Measurements from ENCODE around the gene AGPAT2.
A peak's percentile ranks its signal among the peaks of the same experiment; 100 is the strongest.

AGPAT2 gene

DNA sequence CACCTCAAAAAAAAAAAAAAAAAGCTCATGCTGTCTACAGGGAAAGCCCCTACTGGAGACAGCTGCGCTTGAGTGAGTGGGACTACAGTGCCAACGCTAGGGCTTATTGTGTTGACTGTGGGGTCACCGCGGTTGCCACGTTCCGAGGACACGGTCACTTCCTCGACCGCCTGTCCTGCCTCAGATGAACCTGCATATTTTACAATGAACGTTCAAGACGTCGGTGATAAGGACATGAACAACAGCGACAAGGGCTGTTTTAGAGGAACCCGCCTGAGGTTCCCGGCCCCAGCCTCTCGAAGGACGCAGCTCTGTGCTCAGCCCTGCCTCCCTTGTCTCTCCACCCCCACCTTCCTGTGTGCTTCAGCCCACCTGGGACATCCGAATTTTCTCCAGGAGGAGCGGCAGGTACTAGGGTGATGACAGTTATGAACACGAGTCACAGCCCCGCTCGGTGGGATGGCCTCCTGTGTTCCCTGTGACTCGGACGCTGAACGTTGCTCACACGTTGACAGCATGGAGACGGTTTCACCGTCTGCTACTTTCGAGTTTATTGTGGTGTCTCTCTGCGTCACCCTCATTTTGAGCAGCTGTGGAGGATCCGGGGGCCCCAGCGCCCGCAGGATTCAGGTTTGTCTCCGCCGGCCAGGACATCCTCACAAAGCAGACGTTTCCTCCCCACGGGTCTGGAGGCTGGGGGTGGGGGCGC is 13.9 kb upstream of the AGPAT2 start:
- no peak for DNase-seq (ENCODE audit: low read depth)

DNA sequence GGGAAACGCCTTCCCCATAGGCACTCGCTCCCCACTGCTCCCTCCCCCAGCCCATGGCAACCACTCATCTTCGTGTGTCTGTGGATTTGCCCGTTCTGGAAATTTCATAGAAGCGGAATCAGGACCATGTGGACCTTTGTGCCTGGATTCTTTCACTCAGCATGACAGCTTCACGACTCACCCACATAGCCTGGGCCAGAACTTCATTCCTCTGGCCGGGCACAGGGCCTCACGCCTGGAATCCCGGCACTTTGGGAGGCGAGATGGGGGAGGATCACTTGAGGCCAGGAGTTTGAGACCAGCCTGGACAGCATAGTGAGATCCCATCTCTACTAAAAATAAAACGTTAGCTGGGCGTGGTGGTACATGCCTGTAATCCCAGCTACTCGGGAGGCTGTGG is 13.0 kb upstream of the AGPAT2 start:
- peak; percentile 11 for DNase-seq (ENCODE audit: low read depth)

DNA sequence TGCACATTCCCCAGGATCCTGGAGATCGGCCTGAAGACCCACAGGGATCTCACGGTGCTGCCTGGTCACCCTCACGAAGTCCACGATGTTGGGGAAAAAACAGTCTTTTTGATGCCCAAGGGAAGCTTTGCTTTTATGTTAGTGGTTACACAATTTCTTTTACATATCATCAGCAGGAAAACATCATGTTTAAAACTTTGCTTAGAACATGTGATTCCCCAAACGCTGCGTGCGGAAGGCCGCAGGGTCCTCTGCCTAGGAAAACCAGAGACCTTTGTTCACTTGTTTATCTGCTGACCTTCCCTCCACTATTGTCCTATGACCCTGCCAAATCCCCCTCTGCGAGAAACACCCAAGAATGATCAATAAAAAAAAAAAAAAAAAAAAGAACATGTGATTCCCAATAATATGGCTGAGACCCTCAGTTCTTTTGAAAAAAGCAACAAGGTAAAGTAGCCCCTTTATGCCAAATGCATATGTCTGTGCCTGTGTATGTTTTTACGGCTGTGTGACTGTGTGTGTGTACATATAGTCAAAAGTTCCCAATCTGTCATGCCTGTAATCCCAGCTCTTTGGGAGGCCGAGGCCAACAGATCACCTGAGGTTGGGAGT is 11.5 kb upstream of the AGPAT2 start:
- no peak for DNase-seq (ENCODE audit: low read depth)

DNA sequence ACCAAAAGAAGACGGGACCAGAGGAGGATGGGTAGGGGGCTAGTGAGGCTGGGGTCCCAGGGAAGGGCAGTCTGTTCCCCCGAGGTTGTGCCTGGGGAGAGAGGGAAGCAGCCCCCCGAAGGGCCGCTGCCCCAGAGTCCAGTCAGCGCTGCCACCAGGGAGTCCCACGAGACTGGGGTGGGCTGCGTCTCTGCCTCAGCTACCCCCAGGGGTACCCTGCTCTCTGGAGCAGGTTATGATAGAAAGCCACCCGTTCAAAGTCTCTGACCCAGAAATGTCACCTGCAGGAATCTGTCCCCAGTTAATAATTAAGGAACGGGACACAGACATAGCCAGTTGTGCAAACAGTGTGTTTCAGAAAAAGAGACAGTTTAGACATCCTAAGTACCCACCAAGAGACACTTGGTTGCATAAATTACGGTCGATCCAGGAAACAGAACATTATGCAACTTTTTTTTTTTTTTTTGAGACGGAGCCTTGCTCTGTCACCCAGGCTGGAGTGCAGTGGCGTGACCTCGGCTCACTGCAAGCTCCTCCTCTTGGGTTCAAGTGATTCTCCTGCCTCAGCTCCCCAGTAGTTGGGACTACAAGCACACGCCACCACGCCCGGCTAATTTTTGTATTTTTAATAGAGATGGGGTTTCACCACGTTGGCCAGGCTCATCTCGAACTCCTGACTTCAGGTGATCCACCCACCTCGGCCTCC is 10.7 kb upstream of the AGPAT2 start:
- no peak for DNase-seq (ENCODE audit: low read depth)

DNA sequence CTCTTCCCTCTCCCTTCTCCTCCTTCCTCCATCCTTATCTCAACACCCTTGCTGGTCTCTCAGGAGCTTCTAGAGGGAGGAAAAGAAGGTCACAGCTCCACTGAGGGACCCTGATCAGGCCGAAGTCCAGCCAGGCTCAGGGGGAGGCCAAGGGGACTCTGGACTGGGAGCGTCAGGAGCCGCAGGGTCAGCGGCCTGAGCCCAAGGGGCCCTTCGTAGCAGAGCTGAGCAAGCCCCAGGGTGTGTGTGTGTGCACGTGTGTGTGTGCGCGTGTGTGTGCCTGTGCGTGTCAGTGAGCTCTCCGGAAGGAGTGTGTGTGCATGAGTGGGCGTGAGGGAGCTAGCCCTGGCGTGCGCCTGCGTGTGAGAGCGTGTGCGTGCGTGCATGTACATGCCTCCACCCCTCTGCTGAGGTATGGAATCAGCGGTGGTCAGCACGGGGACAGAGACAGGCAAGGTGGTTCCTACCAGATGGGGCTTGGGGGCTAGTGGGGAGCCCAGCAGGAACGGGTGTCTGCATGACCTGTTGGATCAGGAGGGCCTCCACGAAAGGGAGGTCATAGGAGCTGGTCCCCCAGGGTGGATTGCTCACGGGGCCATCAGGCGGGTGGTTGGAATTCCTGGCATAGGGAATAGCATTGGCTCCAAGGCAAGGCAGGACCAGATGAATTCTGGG is 10.0 kb upstream of the AGPAT2 start:
- no peak for DNase-seq (ENCODE audit: low read depth)

DNA sequence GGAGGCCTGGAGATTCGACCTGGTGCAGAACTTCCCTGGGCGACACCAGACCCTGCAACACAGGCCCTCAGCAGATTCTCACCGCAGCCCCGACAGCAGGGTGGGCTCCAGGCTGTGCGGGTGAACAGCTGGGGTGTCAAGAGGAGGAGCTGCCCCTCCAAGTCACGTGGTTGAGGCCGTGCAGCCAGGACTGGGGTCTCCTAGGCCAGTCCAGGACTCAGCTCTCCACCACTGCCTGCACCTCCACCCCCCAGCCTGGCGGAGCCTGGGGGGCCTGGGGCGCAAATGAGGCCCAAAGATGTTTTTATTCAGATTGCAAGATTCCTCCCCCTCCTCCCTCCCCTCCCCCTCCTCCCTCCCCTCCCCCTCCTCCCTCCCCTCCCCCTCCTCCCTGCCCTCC is 9.2 kb upstream of the AGPAT2 start:
- no peak for DNase-seq (ENCODE audit: low read depth)

DNA sequence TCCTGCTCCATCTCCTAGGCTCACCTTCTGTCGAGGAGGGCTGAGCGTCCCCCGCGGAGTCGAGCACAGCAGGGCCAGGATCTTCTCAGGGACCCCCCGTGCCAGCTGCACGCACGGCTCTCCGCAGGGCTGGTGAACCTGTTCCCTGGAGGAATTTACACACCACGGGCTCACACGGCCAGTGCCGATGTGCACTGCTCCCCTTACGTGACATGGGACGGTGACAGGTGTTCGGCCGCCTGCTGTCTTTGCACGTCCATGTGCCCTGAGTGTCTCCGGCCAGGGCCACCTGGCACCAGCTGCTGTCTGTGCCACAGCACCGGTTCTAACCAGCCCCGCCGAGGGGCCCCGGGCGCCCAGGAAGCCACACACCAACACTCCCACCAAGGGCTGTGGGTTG is 8.7 kb upstream of the AGPAT2 start:
- DNase-seq (ENCODE audit: low read depth) = no peak

DNA sequence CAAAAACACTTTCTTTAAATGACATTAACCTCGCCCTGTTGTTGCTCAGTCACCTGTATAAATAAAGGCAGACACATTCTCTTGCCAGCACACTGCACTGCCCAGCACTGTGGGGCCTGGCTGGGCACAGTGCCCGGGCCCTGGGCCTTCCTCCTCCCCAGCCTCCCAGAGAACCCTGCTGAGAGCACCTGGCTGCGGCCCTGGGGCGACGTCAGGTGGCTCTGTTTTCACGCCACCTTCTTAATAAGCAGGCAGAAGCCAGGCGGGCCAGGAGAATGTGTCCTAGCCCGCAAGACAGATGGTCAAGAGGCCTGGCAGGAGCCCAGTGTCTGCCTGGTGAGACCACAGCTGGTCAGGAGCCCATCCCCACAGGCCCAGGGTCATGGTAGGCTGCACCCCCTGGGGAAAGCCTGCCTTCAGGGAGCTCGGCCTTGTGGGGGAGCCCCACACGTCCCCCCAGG is 8.2 kb upstream of the AGPAT2 start:
- no peak for DNase-seq (ENCODE audit: low read depth)

DNA sequence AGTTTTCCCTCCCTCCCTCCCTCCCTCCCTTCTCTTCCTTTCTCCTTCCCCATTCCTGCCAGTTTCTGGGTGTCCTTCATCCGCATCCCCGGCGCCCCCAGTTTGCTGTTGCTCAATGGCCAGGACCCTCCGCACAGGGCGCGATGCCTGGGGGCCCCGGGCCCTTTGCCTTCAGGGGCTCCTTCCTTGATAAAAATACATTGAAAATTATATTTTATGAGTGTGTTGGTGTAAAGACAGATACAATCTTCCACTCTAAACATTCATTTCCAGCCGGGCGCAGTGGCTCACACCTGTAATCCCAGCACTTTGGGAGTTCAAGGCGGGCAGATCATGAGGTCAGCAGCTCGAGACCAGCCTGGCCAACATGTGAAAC is 7.6 kb upstream of the AGPAT2 start:
- no peak for DNase-seq (ENCODE audit: low read depth)

DNA sequence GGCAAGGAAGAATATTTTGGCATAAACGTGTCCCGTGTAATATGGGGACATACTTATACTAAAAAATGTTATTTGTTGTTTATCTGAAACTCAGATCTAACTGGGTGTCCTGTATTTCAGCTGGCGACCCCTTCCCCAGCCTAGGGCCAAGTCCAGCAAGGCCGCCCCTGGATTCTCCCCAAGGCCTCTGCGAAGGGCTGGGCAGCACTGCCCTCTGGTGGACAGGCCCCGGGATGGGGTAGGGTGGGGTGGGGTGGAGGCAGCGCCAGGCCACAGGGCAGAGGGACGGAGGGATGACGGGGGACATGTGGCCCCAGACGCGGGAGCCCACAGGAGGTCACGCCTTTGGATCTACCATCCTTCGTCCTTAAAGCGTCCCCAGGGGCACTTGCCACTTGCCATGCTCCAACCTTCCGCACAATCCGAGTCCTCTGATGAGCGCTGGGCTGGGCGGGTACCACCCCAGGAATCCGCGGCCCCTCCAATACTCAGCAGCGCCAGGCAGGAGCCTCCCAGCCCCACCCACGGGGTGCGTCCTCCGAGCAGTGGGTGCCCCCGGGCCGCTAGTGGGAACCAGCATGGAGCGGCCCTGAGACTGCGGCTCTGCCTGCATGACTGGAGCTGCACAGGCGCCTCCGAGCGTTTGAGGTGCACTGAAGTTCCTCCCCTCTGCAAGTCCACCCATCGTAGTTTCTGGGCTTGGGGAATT is 7.1 kb upstream of the AGPAT2 start:
- DNase-seq (ENCODE audit: low read depth) = no peak

DNA sequence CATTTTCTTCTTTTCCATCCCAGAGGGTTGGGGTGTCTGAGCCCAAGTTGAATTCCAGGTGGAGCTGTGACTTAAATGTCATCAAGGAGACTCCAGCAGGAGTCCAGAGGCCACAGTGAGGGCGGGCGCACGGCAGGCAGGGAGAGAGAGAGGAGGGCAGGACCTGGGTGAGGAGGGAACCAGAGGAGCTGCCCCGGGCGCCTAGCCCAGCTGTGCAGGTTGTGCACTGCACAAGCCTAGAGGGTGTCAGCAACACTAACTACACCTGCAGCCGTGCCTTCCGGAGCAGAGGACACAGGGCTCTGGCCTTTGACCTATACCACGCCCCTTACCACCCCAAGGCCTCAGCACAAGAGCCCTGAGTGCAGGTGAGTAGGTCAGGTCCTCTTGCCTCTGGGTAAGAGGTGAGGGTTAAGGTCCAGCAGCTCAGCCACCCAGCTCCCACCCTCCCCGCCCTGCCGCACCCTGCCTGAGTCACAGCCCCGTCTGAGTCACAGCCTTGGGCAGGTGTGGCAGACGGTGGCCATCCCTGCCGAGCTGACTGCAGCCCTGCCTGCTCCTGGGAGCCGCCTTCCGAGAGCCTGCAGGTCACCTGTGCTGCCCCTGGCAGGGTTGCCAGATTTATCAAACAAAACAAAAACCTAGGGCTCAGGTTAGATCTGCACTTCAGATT is 6.4 kb upstream of the AGPAT2 start:
- DNase-seq (ENCODE audit: low read depth) = no peak

DNA sequence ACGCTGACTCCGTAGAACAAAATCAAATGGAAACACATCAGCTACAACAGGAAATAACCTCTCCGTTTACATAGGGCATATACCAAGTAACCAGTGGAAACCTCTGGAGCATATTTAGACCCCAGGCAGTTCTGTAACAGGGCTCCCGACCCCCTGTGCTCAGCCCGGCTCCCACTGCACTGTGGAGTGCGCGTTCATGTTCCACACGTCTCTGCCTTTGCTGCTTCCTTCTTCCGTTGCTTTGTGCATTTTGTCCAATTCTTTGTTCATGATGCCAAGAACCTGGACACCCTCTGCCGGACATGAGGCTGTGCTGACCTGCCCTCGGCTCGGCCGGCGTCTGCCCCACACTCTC is 5.9 kb upstream of the AGPAT2 start:
- no peak for DNase-seq (ENCODE audit: low read depth)

DNA sequence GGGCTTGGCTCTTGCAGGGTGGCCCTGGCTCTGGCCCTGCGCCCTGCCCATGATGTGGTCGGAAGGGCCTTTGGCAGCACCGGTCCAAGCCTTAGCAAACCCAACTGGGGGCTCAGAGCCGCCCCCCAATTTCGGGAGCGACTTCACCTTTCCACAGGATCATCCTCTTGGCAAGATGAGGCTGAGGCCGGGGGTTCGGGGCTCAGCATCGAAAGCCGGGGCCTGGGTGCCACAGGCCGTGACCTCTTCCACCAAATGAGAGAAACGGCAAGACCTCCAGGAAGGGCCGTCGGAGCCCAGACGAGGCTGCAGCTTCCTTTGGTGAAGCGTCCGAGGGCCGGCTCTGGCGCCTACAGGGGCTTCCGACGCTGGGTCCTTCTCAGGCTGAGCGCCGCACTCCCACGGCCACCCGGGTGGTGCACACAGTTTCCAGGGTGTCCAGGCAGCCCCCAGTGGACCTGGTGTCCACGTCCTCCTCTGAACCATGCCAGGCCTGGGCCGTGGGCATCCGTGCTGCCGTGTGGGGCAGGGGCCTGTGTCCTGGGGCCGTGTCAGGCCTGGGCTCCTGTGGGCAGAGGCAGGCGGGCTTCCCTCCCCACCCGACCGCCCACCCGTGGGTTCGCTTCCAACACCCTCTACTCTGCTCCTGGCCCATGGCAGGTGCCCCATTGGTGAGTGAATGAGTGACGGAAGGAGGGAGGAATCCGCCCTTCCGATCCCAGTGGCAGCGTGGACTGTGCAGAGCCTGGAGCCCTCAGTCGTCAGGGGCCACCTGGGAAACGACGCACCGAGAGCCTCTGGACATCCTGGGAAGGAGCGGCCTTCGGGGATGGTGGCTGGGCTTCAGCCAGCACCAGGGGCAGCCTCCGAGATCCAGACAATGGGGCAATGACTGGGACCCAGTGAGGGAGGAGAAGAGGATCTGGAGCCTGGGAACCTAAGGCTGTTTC is 5.2 kb upstream of the AGPAT2 start:
- DNase-seq (ENCODE audit: low read depth) = no peak

DNA sequence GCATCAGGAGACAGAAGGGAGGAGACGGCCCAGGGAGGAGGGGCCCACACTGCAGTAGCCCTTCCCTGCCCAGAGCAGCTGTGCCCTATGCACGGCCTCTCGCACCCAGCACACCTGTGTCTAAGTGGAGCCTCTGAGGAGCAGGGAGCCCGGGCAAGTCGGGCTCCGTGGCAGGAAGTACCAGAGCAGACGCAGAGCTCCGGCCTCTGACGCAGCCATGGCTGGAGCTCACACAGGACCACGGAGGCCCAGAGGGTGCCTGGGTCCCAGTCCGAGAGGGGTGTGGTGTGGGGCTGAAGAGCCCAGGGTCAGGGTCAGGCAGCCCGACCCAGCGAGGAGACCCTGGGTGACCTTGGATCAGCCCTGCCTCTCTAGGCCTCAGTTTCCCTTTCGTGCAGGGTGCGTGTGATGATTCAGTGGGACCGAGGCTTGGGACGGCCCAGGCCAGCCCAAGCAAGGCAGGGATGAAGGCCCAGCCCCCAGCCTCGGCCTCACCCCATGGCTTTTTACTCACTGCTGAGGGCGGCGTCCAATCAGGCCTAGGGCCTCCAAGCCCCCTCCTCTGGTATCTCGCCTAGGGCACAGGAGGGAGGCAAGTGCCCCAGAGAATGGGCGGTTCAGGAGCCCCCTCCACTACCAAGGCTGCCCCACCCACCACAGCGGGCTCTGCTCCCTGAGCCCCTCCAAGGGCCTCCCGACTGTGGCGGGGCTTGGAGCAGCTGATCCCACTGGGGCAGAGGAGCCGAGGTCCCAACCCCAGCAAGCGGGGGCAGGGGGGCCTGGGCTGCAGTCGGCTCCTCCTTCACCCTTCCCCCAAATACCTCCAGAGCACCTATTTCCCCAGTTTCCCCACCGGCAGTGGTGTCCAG is 4.3 kb upstream of the AGPAT2 start:
- no peak for DNase-seq (ENCODE audit: low read depth)

DNA sequence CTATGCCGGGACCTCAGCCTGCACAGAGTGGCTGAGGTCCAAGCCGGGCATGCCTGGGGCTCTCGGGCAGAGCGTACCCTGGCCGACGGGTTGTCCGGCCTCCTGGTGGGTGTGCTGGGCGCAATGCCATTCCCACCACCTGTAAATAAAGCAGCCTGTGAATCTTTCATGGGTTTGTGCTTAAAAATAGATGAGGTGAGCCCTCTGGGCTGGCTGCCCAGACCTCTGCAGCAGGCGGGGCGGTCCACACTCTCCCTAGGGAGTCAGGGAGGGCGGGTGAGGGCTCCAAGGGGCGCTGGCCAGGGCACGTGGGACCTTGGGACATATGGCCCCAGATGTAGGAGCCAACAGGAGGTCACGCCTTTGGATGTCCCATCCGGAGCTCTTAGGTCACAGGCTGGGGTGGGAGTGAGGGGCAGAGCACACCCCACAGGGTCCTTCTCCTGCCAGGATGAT is 3.6 kb upstream of the AGPAT2 start:
- no peak for DNase-seq (ENCODE audit: low read depth)

DNA sequence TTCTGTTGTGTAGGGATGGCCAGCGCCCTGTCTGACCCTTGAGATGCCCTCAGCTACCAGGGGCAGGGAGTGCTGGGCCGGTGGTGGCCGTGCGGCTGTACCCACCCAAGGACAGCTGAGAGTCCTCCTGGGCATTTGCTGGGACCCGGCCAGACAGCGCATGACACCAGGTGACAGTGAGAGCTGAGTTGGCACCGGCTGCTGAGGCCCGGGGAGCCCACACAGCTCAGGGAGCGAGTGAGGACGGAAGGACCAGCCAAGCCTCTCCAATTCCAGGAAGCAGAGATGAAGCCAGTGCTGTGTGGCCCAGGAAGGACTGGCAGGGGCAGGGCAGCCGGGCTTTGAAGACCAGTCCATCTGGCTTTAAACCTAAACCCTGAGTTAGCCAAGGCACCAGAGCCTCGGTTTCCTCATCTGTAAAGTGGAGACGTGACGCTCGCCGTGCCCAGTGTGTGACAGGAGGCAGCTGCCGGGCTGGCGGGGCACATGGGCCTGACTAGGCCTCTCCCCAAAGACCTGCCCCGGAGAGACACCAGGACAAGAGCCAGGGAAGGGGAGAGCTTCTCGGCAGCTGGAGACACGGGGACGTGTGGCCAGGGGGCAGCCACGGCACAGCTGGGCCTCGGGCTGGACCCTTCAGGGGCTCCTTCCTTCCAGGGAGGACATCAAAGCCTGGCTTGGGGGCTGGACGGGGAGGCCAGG is 3.0 kb upstream of the AGPAT2 start:
- no peak for DNase-seq (ENCODE audit: low read depth)

DNA sequence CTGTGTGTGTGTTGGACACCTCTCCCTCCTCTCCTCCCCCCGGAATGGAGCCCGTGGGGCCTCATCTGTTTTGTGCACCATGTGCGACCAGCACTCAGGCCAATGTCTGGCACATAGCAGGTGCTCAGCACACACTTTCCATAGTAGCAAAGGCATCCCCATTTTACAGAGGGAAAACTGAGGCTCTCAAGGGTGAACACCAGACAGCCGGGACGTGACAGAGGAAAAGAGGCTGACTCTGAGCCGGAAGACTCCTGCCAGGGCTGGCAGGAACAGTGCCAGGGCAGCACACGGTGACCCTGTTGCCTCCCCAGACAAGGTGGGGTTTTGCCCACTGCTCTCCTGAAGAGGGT is 1.8 kb upstream of the AGPAT2 start:
- DNase-seq (ENCODE audit: low read depth) = no peak

DNA sequence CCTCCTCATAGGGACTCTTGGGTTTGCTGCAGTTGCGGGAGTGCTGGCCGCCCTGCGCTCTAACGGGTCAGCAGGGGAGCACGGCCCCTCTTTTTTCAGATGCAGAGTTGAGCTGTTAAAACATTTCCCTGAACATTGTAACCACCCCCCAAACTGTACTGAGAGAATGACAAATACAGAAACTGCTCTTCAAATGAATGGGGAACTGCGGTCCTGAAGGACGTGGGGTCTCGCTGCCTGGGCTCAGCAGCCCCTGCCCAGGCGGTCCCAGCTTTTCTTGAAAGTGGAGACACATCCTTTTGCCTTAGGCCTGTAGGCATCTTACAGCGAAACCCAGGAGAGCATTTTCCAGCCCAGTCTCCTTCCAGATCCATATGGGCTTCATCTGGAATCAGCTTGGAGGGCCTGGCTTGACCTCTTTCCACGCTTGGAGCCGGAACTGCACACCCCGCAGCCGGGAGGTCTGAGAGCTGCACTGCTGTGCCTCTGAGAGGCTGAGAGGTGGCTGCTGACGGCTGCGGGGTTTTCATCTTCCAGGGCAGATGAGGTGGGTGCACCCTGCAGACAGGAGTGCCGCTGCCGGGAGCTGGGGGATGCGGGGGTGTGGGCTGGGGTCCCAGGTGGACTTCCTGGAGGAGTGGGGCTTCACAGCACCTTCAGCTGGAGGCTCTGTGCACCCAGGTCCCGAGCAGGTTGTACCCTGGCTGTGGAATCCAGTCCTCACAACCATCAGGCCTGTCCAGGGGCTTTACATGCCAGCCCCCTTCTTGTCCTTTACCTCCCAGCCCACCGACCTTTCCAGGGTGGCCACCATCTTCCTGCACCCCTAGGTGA is 1.2 kb upstream of the AGPAT2 start:
- no peak for DNase-seq (ENCODE audit: low read depth)

All from GM04503 (cell line).